GM12875 (cell line): ENCODE measurements around the gene SIGLEC10.
"Not testable (repeated sequence)": the region's sequence is repeated elsewhere in the genome, so short reads cannot be mapped to it uniquely, and the experiment has no call there.

Source experiments
- H3K4me3 ChIP-seq: one replicate; pipeline ENCODE4 v1.5.1; 2011; ENCODE audit warnings: low read depth, low read length, control low read depth
- TF ChIP-seq, protein P1 (sequence below): IDR thresholded peaks from 2 replicates; pipeline ENCODE4 v1.5.1; 2011; ENCODE audit warnings: low read depth, mild to moderate bottlenecking, control low read depth, inconsistent platforms, low read length, moderate library complexity, borderline replicate concordance; ENCODE audit not compliant: insufficient read depth

Gene SIGLEC10

DNA sequence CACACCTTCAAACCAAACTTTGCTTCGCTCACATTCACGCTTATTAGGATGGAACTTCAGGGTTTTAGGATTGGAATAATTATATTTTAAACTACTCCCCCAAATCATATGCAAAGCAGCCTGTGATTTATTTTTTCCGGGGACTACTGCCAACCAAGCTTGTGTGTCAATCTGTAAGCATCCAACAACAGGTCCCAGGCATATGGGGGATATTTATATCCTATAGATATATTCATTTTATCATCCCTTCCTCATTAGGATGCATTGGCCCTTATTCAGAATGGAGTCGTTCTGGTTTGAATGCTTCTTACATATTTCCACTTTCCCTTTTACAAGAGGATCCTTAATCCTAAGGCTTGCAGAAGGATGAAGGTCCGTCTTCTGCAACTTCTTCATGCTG, 18.2 kb downstream of the SIGLEC10 start:
- no peak overlapping the region for H3K4me3 ChIP-seq
- TF ChIP-seq, protein P1, sequence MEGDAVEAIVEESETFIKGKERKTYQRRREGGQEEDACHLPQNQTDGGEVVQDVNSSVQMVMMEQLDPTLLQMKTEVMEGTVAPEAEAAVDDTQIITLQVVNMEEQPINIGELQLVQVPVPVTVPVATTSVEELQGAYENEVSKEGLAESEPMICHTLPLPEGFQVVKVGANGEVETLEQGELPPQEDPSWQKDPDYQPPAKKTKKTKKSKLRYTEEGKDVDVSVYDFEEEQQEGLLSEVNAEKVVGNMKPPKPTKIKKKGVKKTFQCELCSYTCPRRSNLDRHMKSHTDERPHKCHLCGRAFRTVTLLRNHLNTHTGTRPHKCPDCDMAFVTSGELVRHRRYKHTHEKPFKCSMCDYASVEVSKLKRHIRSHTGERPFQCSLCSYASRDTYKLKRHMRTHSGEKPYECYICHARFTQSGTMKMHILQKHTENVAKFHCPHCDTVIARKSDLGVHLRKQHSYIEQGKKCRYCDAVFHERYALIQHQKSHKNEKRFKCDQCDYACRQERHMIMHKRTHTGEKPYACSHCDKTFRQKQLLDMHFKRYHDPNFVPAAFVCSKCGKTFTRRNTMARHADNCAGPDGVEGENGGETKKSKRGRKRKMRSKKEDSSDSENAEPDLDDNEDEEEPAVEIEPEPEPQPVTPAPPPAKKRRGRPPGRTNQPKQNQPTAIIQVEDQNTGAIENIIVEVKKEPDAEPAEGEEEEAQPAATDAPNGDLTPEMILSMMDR, result no peak

DNA sequence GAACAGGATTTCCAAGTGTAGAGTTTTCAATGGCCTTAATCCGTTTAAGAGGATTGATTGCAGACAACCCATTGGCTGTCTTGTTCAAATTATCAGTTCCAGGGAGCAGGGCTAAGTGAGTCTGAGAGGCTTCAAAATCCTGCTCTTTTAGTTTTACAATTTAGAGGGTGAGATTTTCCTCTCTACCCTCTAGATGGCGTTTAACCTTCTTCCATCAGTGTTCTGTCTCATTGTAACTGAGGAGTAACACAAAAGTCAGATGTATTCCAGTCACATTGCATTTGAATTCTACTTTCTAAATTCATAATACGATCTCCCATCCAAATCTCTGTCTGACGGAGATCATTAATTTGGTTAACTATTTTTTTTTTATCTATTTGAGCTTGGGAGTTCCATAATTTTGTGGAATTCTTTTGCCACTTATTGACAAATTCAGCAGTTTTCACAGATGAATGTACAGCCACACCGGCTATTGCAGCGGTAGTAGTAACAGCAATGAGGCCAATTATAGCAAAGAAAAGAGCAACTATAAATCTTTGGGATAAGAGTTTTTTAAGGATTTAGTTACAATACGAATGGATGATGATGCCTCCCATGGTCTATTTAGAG, 19.2 kb downstream of the SIGLEC10 start:
- no peak overlapping the region for H3K4me3 ChIP-seq
- TF ChIP-seq, protein P1, result peak; percentile 39; the same call in 1 of the 2 replicates

DNA sequence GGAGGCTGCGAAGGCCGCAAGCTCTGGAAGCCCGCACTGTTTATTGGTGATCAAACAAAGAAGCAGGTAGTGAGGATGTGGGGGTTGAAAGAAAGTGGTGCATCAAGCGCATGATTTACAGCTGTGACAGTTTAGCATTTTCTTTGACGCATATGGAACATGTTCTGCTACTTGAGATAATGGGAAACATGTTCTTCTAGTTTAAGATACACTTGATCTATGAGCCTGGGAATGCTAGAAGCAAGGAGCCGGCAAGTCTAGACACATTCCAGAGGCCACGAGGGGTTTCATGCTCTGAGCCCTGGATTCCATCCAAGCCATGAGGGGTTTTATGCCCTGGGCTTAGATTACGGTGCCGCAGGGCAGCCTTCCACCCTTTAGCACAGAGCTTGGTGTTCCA, 20.0 kb downstream of the SIGLEC10 start:
- H3K4me3 ChIP-seq, result not testable (repeated sequence)

DNA sequence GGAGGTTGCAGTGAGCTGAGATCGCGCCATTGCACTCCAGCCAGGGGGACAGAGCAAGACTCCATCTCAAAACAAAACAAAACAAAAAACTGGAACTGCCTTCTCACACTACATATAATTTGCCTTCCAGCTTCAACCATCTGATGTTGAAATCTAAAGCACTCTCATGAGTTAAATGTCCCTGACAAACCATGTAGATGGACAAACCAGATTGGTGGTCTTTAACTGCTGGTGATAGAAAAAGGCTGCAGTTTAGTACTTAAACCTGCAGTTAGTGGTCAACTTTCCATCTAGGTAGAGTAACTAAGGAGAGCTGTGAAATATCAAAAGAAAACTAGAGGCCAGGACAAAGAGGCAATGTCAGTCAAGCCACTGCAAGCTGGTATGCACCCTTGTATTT, 21.3 kb downstream of the SIGLEC10 start:
- no peak overlapping the region for H3K4me3 ChIP-seq
- TF ChIP-seq, protein P1, result no peak

DNA sequence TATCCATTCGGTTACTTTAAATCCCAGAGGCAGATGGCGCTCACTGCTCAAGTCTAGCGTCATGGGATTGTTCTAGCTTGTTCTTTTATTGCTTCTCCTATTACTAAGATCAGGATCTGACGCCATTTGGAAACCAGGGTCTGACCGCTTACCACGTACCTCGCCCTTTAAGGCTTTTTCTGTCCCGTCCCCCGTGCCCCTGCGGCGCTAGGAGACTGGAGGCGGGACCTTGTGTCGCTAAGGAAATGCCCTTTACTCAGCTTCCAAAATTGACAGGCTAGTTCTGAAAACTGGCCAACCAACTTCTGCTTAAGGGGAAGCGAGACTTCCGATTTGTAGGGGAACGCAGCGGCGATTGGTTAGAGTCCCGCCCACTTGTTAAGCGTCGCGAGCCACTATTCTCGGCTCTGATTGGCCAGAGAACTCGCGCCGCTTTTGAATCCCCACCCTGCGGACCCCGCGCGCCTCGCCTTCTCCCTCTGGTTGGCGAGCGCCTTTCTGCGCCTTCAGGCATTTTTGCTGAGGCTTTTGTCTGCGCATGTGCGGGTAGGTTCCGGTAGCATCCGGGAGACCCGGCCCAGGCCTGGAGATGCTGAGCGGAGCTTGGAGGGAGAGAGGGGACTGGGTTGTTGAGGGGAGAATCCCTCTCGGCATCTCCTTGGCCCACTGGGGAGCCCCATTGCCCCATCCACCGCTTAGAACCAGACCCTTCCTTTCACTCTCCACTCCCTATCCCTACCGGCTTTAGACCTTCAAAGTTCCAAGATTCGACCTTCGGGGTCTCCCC, 23.2 kb downstream of the SIGLEC10 start:
- TF ChIP-seq, protein P1, result peak; percentile 1; the same call in 1 of the 2 replicates
- peak overlapping the region; percentile 71 for H3K4me3 ChIP-seq

DNA sequence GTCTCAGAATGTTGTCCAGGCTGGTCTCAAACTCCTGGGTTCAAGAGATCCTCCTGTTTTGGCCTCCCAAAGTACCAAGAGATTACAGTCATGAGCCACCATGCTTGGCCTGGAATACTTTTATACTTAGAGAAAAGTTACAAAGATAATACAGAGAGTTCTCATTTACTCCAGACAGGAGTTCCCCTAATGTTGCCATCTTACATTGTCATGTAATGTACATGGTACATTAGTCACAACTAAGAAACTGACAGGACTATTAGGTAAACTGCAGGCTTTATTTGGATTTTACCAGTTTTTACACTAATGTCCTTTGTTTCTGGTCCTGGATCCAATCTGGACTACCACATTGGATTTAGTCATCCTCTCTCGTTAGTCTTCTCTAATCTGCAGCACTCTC, 24.7 kb downstream of the SIGLEC10 start:
- TF ChIP-seq, protein P1, result no peak

DNA sequence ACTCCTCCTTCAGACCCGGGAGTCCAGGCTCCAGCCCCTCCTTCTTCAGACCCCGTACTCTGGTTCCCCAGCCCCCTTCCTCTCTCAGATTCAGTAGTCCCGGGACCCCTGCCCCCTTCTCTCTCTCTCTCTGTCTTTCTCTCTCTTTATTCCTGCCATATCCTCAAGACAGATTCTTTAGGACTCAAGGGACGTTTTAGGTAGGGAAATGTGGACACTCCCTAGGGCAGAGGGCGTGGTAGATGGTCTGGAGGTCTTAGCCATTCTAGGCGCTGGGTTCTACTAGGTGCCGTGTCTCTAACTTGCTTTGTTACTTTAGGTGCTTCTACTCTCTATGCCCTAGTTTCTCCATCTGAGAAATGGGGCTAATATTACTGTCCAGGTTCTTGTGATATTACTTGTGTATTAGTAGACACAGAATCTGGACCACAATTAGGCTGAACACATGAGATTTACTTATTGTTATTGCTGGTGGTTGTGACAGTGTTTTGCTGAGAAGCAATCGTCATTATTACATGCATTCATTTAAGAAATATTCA, 26.3 kb downstream of the SIGLEC10 start:
- H3K4me3 ChIP-seq, result no peak overlapping the region
- TF ChIP-seq, protein P1, result no peak

More for the DNA sequence above, 24.7 kb downstream of the SIGLEC10 start:
- no peak overlapping the region for H3K4me3 ChIP-seq
